UCSD-AML1 (cell line): Measurements from ENCODE around the gene TMA7B.

Source experiments
- DNase-seq: peaks from one replicate; lab custom pipeline; 2025; ENCODE audit not compliant: unreplicated experiment; lab: John Stamatoyannopoulos, UW

The TMA7B gene

GRCh38 chr22:39999144-39999757 is 39.1 kb downstream of the TMA7B start:
- DNase-seq: no peak

GRCh38 chr22:40000171-40000570 is 40.0 kb downstream of the TMA7B start:
- DNase-seq: no peak

GRCh38 chr22:40001106-40001505 is 40.9 kb downstream of the TMA7B start:
- DNase-seq: no peak

- DNase-seq: no peak
These were observed 41.8 kb downstream of the TMA7B start for GRCh38 chr22:40001800-40002577.

- no peak for DNase-seq
These were observed 42.9 kb downstream of the TMA7B start for GRCh38 chr22:40002935-40003715.

- DNase-seq: no peak
These were observed 44.6 kb downstream of the TMA7B start for GRCh38 chr22:40004836-40005235.

GRCh38 chr22:40006641-40007040 is 46.4 kb downstream of the TMA7B start:
- no peak for DNase-seq

- no peak for DNase-seq
These were observed 47.9 kb downstream of the TMA7B start for GRCh38 chr22:40007853-40008710.

GRCh38 chr22:40008726-40009291 is 48.6 kb downstream of the TMA7B start:
- DNase-seq: no peak

GRCh38 chr22:40009292-40009774 is 49.1 kb downstream of the TMA7B start:
- no peak for DNase-seq

GRCh38 chr22:40009951-40010671 is 49.9 kb downstream of the TMA7B start:
- no peak for DNase-seq

- no peak for DNase-seq
These were observed 50.5 kb downstream of the TMA7B start for GRCh38 chr22:40010746-40011145.
